GM12878 (cell line): ENCODE results near the gene CIDEA.

ENCODE experiments used
- BRCA1 ChIP-seq: IDR thresholded peaks from 2 replicates; pipeline ENCODE4 v1.6.1; 2011; ENCODE audit warnings: low read depth, low read length, improper control_type of control experiment
- CEBPB ChIP-seq, 2 experiments: fragments of 150-350 bp in 1 of 2; IDR thresholded peaks; 2 replicates each; pipeline ENCODE4 v1.6.1; 2012 to 2014; ENCODE audit warnings: low read depth in 2 of 2, low read length in 2 of 2, borderline replicate concordance in 1 of 2, inconsistent platforms in 1 of 2
- CREB1 ChIP-seq: IDR thresholded peaks from 2 replicates; pipeline ENCODE4 v1.6.1; 2012; ENCODE audit warnings: low read depth, mild to moderate bottlenecking, inconsistent platforms
- CTCF ChIP-seq, 3 experiments: IDR thresholded peaks in 2 of 3; conservative IDR thresholded peaks in 1 of 3; 2 replicates each; pipeline ENCODE4 v1.5.1; 2011; ENCODE audit warnings: low read depth in 3 of 3, low read length in 3 of 3, mild to moderate bottlenecking in 3 of 3, control low read depth in 2 of 3, moderate library complexity in 2 of 3, inconsistent platforms in 1 of 3, mixed read lengths in 1 of 3; ENCODE audit not compliant: control insufficient read depth in 2 of 3, insufficient read depth in 1 of 3; ENCODE audit errors: extremely low read depth in 1 of 3
- ETV6 ChIP-seq, 2 experiments: fragments of 450-650 bp in 1 of 2; IDR thresholded peaks in 1 of 2; conservative IDR thresholded peaks in 1 of 2; 2 replicates each; pipeline ENCODE4 v1.6.1; 2014; ENCODE audit warnings: antibody characterized with exemption in 1 of 2, borderline replicate concordance in 1 of 2, low read depth in 1 of 2, mild to moderate bottlenecking in 1 of 2, moderate library complexity in 1 of 2
- MAX ChIP-seq: IDR thresholded peaks from 2 replicates; pipeline ENCODE4 v1.6.1; 2012; ENCODE audit warnings: low read depth, low read length, improper control_type of control experiment
- MTA3 ChIP-seq: IDR thresholded peaks from 2 replicates; pipeline ENCODE4 v1.6.1; 2012; ENCODE audit warnings: low read length, inconsistent platforms, borderline replicate concordance
- MXI1 ChIP-seq: fragments of 150-350 bp; IDR thresholded peaks from 2 replicates; pipeline ENCODE4 v1.6.1; 2011; ENCODE audit warnings: low read depth, mild to moderate bottlenecking, inconsistent platforms, low read length, improper control_type of control experiment
- NR2F1 ChIP-seq: fragments of 450-650 bp; conservative IDR thresholded peaks from 2 replicates; pipeline ENCODE4 v1.6.1; 2017; ENCODE audit warnings: mild to moderate bottlenecking
- TF ChIP-seq, protein P1 (sequence below): IDR thresholded peaks from 2 replicates; pipeline ENCODE4 v1.6.1; 2012; ENCODE audit warnings: low read depth, low read length, improper control_type of control experiment
- TF ChIP-seq, protein P2 (sequence below): fragments of 150-350 bp; IDR thresholded peaks from 2 replicates; pipeline ENCODE4 v1.6.1; 2014; ENCODE audit warnings: mild to moderate bottlenecking, low read depth, low read length
- TF ChIP-seq, protein P3 (sequence below): fragments of 450-650 bp; IDR thresholded peaks from 2 replicates; pipeline ENCODE4 v1.6.1; 2017; ENCODE audit warnings: mild to moderate bottlenecking

DNA sequence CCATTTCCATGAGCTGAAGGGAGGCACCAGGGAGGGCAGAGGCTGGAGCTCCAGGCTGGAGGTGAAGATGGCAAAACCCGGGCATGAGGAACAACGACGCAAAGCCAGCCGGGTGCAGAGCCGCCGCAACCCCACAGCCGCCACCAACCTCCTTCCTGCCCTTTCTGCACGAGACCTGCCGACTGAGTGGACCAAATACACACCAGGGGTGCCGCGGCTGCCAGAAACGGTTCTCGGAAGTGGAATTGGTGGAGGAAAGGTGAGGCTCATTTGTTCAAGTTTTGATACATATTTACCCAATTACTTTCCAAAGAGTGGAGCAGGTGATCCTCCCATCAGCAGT is 8.4 kb upstream of the CIDEA start:
- TF ChIP-seq NR2F1 (no peak), ETV6 (conservative IDR thresholded peaks at IDR 0.05 in 1 of 2, IDR thresholded peaks at IDR 0.05 in 1 of 2; ENCODE audit: borderline replicate concordance in 1 of 2, low read depth in 1 of 2) (no peak), MXI1 (no peak), MAX (no peak), CEBPB (IDR thresholded peaks at IDR 0.05; ENCODE audit: borderline replicate concordance in 1 of 2, low read depth in 2 of 2, low read length in 2 of 2) (no peak), CREB1 (no peak), MTA3 (no peak), CTCF (IDR thresholded peaks at IDR 0.05 in 2 of 3, conservative IDR thresholded peaks at IDR 0.05 in 1 of 3; ENCODE audit: control insufficient read depth in 2 of 3, extremely low read depth in 1 of 3, insufficient read depth in 1 of 3, low read depth in 3 of 3, low read length in 3 of 3) (no peak), BRCA1 (no peak)
- TF ChIP-seq, protein P1, sequence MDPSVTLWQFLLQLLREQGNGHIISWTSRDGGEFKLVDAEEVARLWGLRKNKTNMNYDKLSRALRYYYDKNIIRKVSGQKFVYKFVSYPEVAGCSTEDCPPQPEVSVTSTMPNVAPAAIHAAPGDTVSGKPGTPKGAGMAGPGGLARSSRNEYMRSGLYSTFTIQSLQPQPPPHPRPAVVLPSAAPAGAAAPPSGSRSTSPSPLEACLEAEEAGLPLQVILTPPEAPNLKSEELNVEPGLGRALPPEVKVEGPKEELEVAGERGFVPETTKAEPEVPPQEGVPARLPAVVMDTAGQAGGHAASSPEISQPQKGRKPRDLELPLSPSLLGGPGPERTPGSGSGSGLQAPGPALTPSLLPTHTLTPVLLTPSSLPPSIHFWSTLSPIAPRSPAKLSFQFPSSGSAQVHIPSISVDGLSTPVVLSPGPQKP, result no peak
- TF ChIP-seq, protein P2, sequence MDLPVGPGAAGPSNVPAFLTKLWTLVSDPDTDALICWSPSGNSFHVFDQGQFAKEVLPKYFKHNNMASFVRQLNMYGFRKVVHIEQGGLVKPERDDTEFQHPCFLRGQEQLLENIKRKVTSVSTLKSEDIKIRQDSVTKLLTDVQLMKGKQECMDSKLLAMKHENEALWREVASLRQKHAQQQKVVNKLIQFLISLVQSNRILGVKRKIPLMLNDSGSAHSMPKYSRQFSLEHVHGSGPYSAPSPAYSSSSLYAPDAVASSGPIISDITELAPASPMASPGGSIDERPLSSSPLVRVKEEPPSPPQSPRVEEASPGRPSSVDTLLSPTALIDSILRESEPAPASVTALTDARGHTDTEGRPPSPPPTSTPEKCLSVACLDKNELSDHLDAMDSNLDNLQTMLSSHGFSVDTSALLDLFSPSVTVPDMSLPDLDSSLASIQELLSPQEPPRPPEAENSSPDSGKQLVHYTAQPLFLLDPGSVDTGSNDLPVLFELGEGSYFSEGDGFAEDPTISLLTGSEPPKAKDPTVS, result no peak
- TF ChIP-seq, protein P3, sequence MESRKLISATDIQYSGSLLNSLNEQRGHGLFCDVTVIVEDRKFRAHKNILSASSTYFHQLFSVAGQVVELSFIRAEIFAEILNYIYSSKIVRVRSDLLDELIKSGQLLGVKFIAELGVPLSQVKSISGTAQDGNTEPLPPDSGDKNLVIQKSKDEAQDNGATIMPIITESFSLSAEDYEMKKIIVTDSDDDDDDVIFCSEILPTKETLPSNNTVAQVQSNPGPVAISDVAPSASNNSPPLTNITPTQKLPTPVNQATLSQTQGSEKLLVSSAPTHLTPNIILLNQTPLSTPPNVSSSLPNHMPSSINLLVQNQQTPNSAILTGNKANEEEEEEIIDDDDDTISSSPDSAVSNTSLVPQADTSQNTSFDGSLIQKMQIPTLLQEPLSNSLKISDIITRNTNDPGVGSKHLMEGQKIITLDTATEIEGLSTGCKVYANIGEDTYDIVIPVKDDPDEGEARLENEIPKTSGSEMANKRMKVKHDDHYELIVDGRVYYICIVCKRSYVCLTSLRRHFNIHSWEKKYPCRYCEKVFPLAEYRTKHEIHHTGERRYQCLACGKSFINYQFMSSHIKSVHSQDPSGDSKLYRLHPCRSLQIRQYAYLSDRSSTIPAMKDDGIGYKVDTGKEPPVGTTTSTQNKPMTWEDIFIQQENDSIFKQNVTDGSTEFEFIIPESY, result no peak
